Astrocyte (in vitro differentiated cells and primary cell): ENCODE measurements around the gene CBX7. TPM values are rescaled to one million over a fixed set of nuclear protein-coding genes. Genes with fewer than 3 reads are reported as not detected.

Source experiments
- DNase-seq: peaks from one replicate; pipeline ENCODE4 v3.0.0-alpha.2; 2010; ENCODE audit warnings: low read depth
- FAIRE-seq: peaks from 2 replicates; lab custom pipeline; 2011; peaks lifted over from hg19 to GRCh38; lab: Jason Lieb, UNC
- H2AFZ ChIP-seq: 2 replicates; pipeline ENCODE4 v1.6.0; 2012; ENCODE audit warnings: low read depth, low read length, inconsistent platforms
- H3K27ac ChIP-seq: 2 replicates; pipeline ENCODE4 v1.5.1; 2011; ENCODE audit warnings: low read depth, low read length, inconsistent platforms
- H3K27me3 ChIP-seq: 2 replicates; pipeline ENCODE4 v1.6.0; 2011; ENCODE audit warnings: low read length, inconsistent platforms; ENCODE audit not compliant: insufficient read depth
- H3K36me3 ChIP-seq: 2 replicates; pipeline ENCODE4 v1.5.1; 2011; ENCODE audit warnings: low read length, inconsistent platforms; ENCODE audit not compliant: insufficient read depth
- H3K4me1 ChIP-seq: 2 replicates; pipeline ENCODE4 v1.5.1; 2011; ENCODE audit warnings: low read length, inconsistent platforms; ENCODE audit not compliant: insufficient read depth
- H3K4me2 ChIP-seq: 2 replicates; pipeline ENCODE4 v1.6.0; 2012; ENCODE audit warnings: low read length, inconsistent platforms
- H3K4me3 ChIP-seq: 2 replicates; pipeline ENCODE4 v1.5.1; 2011; ENCODE audit warnings: low read depth, mild to moderate bottlenecking, low read length, inconsistent platforms; ENCODE audit not compliant: insufficient read depth
- H3K79me2 ChIP-seq: 2 replicates; pipeline ENCODE4 v1.6.0; 2012; ENCODE audit warnings: mild to moderate bottlenecking, low read length, inconsistent platforms; ENCODE audit not compliant: insufficient read depth
- H3K9ac ChIP-seq: 2 replicates; pipeline ENCODE4 v1.6.0; 2012; ENCODE audit warnings: mild to moderate bottlenecking, low read length, inconsistent platforms
- H3K9me3 ChIP-seq: 2 replicates; pipeline ENCODE4 v1.5.1; 2012; ENCODE audit warnings: low read depth, mild to moderate bottlenecking, low read length, inconsistent platforms; ENCODE audit not compliant: insufficient read depth
- H4K20me1 ChIP-seq: 2 replicates; pipeline ENCODE4 v1.6.0; 2012; ENCODE audit warnings: low read length, inconsistent platforms; ENCODE audit not compliant: insufficient read depth
- H3K27ac Mint-ChIP-seq: one replicate; pipeline ENCODE4 v1.8.0; 2021; ENCODE audit warnings: mild to moderate bottlenecking, mixed read lengths; ENCODE audit not compliant: unreplicated experiment
- H3K27me3 Mint-ChIP-seq: one replicate; pipeline ENCODE4 v1.8.0; 2021; ENCODE audit warnings: low read depth, mixed read lengths; ENCODE audit not compliant: unreplicated experiment
- H3K36me3 Mint-ChIP-seq: one replicate; pipeline ENCODE4 v1.8.0; 2021; ENCODE audit warnings: low read depth, mixed read lengths; ENCODE audit not compliant: unreplicated experiment
- H3K4me1 Mint-ChIP-seq: one replicate; pipeline ENCODE4 v1.8.0; 2021; ENCODE audit warnings: low read depth, mixed read lengths; ENCODE audit not compliant: unreplicated experiment
- H3K4me3 Mint-ChIP-seq: one replicate; pipeline ENCODE4 v1.8.0; 2021; ENCODE audit warnings: mild to moderate bottlenecking, moderate library complexity, mixed read lengths; ENCODE audit not compliant: unreplicated experiment
- H3K9me3 Mint-ChIP-seq: one replicate; pipeline ENCODE4 v1.8.0; 2021; ENCODE audit warnings: mild to moderate bottlenecking, mixed read lengths; ENCODE audit not compliant: unreplicated experiment
- EZH2 ChIP-seq: IDR thresholded peaks from 2 replicates; pipeline ENCODE4 v1.6.1; 2012; ENCODE audit warnings: mild to moderate bottlenecking, low read length, inconsistent platforms; ENCODE audit not compliant: insufficient read depth
- total RNA-seq: library from RNA; stranded (reverse); gene quantifications from 2 replicates; pipeline ENCODE4 v1.2.1, GENCODE V29; 2021
- TF ChIP-seq, protein P1 (sequence below): IDR thresholded peaks from 2 replicates; pipeline ENCODE4 v1.5.1; 2011; ENCODE audit warnings: low read depth, mild to moderate bottlenecking, inconsistent platforms, low read length, moderate library complexity; ENCODE audit not compliant: insufficient read depth

The CBX7 gene
- total RNA-seq, 1 donor from 2014 or later: 1.2 TPM

DNA sequence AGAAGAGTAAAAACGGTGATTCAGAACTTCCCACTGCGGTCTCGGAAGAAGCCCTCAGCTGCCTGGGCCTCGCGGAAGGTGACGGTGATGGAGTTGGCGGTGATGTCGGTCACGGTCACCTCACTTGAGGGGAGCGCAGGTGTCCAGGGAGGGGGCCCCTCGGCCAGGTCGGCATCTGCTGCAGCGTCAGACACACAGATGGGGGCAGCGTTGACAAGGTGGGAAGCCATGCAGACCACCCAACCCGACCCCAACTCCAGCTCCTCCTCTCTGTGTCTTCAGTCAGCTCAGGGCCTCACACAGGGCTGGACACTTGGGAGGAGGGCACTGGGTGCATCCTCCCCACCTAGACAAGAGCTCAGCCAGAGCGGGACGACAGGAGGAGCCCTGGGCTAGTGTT, 18.6 kb downstream of the CBX7 start:
- Mint-ChIP-seq H3K27me3 (peaks cover 33% of the 10 kb centered on the region), H3K27ac (no peak overlapping the region), H3K36me3 (peaks cover 1% of the 10 kb centered on the region), H3K4me3 (no peak overlapping the region), H3K9me3 (peaks cover 2% of the 10 kb centered on the region), H3K4me1 (peaks cover 17% of the 10 kb centered on the region)
- no peak for FAIRE-seq
- Histone ChIP-seq H3K4me1 (peaks cover 6% of the 10 kb centered on the region), H3K4me3 (no peak overlapping the region), H3K9me3 (no peaks in the 10 kb centered on the region), H3K4me2 (no peak overlapping the region), H3K27ac (no peak overlapping the region), H3K9ac (no peak overlapping the region), H2AFZ (no peak overlapping the region), H3K36me3 (no peaks in the 10 kb centered on the region), H3K79me2 (no peaks in the 10 kb centered on the region), H4K20me1 (no peaks in the 10 kb centered on the region), H3K27me3 (peaks cover 2% of the 10 kb centered on the region)
- DNase-seq: no peak
- no peak for TF ChIP-seq EZH2
- TF ChIP-seq, protein P1, sequence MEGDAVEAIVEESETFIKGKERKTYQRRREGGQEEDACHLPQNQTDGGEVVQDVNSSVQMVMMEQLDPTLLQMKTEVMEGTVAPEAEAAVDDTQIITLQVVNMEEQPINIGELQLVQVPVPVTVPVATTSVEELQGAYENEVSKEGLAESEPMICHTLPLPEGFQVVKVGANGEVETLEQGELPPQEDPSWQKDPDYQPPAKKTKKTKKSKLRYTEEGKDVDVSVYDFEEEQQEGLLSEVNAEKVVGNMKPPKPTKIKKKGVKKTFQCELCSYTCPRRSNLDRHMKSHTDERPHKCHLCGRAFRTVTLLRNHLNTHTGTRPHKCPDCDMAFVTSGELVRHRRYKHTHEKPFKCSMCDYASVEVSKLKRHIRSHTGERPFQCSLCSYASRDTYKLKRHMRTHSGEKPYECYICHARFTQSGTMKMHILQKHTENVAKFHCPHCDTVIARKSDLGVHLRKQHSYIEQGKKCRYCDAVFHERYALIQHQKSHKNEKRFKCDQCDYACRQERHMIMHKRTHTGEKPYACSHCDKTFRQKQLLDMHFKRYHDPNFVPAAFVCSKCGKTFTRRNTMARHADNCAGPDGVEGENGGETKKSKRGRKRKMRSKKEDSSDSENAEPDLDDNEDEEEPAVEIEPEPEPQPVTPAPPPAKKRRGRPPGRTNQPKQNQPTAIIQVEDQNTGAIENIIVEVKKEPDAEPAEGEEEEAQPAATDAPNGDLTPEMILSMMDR: no peak

DNA sequence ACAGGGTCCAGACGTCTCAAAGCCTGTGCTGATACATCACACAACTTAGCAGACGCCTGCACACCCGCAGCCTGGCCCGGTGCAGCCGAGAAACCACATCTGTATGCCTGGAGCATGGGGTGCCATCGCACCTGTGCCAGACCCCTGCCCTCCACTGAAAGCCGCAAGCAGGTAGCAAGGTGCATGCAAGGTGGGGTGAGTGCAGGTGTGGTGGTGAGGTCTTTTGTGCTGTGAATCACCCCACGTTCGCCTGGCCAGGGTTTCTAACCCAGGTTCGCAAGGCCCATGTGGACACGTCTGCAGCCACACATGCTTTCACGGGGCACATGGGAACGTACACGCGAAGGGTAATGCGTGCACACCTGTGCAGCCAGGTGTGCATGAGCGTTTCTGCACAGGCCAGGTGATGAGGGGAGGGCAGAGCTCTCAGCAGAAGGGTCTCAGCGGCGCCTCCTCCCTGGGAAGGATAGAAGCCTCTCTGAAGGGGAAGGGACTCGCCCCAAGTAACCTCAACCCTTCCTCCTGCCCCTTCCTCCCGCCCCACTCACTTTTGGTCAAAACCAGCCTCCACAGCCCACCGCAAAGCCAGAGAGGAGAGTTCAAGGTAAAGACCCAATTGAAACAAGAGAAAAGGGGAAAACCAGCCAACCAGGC, 19.5 kb downstream of the CBX7 start:
- H3K36me3 ChIP-seq: no peaks in the 10 kb centered on the region
- no peaks in the 10 kb centered on the region for H3K9me3 ChIP-seq
- peaks cover 2% of the 10 kb centered on the region for H3K27me3 ChIP-seq
- H3K9ac ChIP-seq: no peak overlapping the region
- H3K4me2 ChIP-seq: no peak overlapping the region
- TF ChIP-seq EZH2: no peak
- Mint-ChIP-seq H3K27me3 (peaks cover 27% of the 10 kb centered on the region), H3K4me3 (no peak overlapping the region), H3K27ac (no peak overlapping the region), H3K36me3 (peaks cover 1% of the 10 kb centered on the region), H3K4me1 (peaks cover 17% of the 10 kb centered on the region), H3K9me3 (peaks cover 2% of the 10 kb centered on the region)
- peaks cover 6% of the 10 kb centered on the region for H3K4me1 ChIP-seq
- H2AFZ ChIP-seq: no peak overlapping the region
- DNase-seq (no peak), FAIRE-seq (no peak)
- no peaks in the 10 kb centered on the region for H3K79me2 ChIP-seq
- no peaks in the 10 kb centered on the region for H4K20me1 ChIP-seq
- H3K27ac ChIP-seq: no peak overlapping the region
- no peak overlapping the region for H3K4me3 ChIP-seq

DNA sequence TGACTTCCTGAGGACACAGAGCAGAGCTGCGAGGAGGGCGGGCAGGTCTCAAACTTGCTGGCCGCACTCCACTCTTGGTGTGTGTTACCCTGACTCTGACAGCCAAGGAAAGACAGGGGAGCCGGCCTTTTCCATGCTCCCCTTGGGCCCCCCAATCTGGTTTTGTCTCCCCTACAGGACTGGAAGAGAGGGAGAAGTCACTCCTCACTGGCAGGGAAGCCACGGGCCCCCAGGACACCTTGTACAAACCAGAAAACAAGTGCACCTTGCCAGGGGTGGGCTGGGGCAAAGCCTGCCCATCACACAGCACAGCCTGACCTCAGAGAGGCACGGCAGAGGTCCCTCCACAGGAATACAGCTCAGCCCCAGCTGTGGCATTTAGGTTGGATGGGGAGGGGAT, 20.2 kb downstream of the CBX7 start:
- Histone ChIP-seq H3K9me3 (no peaks in the 10 kb centered on the region), H3K27ac (no peak overlapping the region), H3K36me3 (no peaks in the 10 kb centered on the region), H3K4me2 (no peak overlapping the region), H4K20me1 (no peaks in the 10 kb centered on the region), H2AFZ (no peak overlapping the region), H3K27me3 (peaks cover 2% of the 10 kb centered on the region), H3K4me1 (peaks cover 6% of the 10 kb centered on the region), H3K79me2 (no peaks in the 10 kb centered on the region), H3K4me3 (no peak overlapping the region), H3K9ac (no peak overlapping the region)
- FAIRE-seq: no peak
- Mint-ChIP-seq H3K27me3 (peaks cover 27% of the 10 kb centered on the region), H3K36me3 (peaks cover 1% of the 10 kb centered on the region), H3K27ac (no peak overlapping the region), H3K4me3 (no peak overlapping the region), H3K4me1 (peaks cover 17% of the 10 kb centered on the region), H3K9me3 (peaks cover 2% of the 10 kb centered on the region)
- DNase-seq: no peak
- TF ChIP-seq EZH2: no peak
- TF ChIP-seq, protein P1: no peak
